GM21723 (cell line): ENCODE data around the gene SHROOM3.
"Not testable (repeated sequence)": the region's sequence is repeated elsewhere in the genome, so short reads cannot be mapped to it uniquely, and the experiment has no call there.

Source experiments
- ATAC-seq: cut with Tn5 transposase; IDR thresholded peaks from one replicate; pipeline ENCODE4 v1.9.1; 2021; ENCODE audit warnings: mild to moderate bottlenecking, moderate library complexity; ENCODE audit not compliant: unreplicated experiment

SHROOM3 gene

GRCh38 chr4:76714226-76714625 is 279.2 kb downstream of the SHROOM3 start:
- ATAC-seq: no peak

GRCh38 chr4:76716020-76716419 is 281.0 kb downstream of the SHROOM3 start:
- ATAC-seq: no peak

- ATAC-seq: no peak
Observed at GRCh38 chr4:76716658-76717057, 281.6 kb downstream of the SHROOM3 start.

GRCh38 chr4:76717431-76717830 is 282.4 kb downstream of the SHROOM3 start:
- ATAC-seq: no peak

- ATAC-seq: no peak
Observed at GRCh38 chr4:76718021-76718420, 283.0 kb downstream of the SHROOM3 start.

GRCh38 chr4:76718831-76719230 is 283.8 kb downstream of the SHROOM3 start:
- no peak for ATAC-seq

GRCh38 chr4:76720121-76720520 is 285.1 kb downstream of the SHROOM3 start:
- ATAC-seq: no peak

- not testable (repeated sequence) for ATAC-seq
Observed at GRCh38 chr4:76722146-76722545, 287.1 kb downstream of the SHROOM3 start.

- ATAC-seq: no peak
Observed at GRCh38 chr4:76722838-76723237, 287.8 kb downstream of the SHROOM3 start.

- ATAC-seq: no peak
Observed at GRCh38 chr4:76723373-76723772, 288.3 kb downstream of the SHROOM3 start.

- ATAC-seq: no peak
Observed at GRCh38 chr4:76723924-76724323, 288.9 kb downstream of the SHROOM3 start.

GRCh38 chr4:76725039-76725438 is 290.0 kb downstream of the SHROOM3 start:
- no peak for ATAC-seq

- ATAC-seq: no peak
Observed at GRCh38 chr4:76726176-76726575, 291.1 kb downstream of the SHROOM3 start.

- no peak for ATAC-seq
Observed at GRCh38 chr4:76726631-76727030, 291.6 kb downstream of the SHROOM3 start.

- not testable (repeated sequence) for ATAC-seq
Observed at GRCh38 chr4:76727934-76728333, 292.9 kb downstream of the SHROOM3 start.

GRCh38 chr4:76729460-76729859 is 294.4 kb downstream of the SHROOM3 start:
- ATAC-seq: peak; percentile 50

GRCh38 chr4:76729980-76730379 is 295.0 kb downstream of the SHROOM3 start:
- ATAC-seq: no peak

- no peak for ATAC-seq
Observed at GRCh38 chr4:76732246-76732645, 297.2 kb downstream of the SHROOM3 start.

- ATAC-seq: no peak
Observed at GRCh38 chr4:76733068-76733771, 298.2 kb downstream of the SHROOM3 start.

- ATAC-seq: no peak
Observed at GRCh38 chr4:76736414-76736813, 301.4 kb downstream of the SHROOM3 start.

GRCh38 chr4:76737180-76737579 is 302.2 kb downstream of the SHROOM3 start:
- ATAC-seq: no peak

GRCh38 chr4:76737771-76738085 is 302.7 kb downstream of the SHROOM3 start:
- no peak for ATAC-seq
